Activated T-helper 2 cell treated with anti-CD3 and anti-CD28 coated beads, Interferon-gamma antibody, Interleukin-2, Interleukin-4, amounts not matched to agents 10 μg/mL and 5 μg/mL and 100 μg/mL, durations not matched to agents 14 hours and 24 hours and 36 hours (primary cell): ENCODE data around the gene MAFG. TPM values are rescaled to one million over a fixed set of nuclear protein-coding genes. Genes with fewer than 3 reads are reported as not detected.

ENCODE experiments used
- DNase-seq: peaks from one replicate; pipeline ENCODE4 v3.0.0; 2021; ENCODE audit warnings: low spot score
- H3K27ac Mint-ChIP-seq: one replicate; pipeline ENCODE4 v1.8.0; 2021; ENCODE audit warnings: mixed read lengths
- H3K27me3 Mint-ChIP-seq: one replicate; pipeline ENCODE4 v1.8.0; 2021; ENCODE audit warnings: low read depth, mixed read lengths
- H3K36me3 Mint-ChIP-seq: one replicate; pipeline ENCODE4 v1.8.0; 2021; ENCODE audit warnings: low read depth, mixed read lengths
- H3K4me1 Mint-ChIP-seq: one replicate; pipeline ENCODE4 v1.8.0; 2021; ENCODE audit warnings: low read depth, mixed read lengths
- H3K4me3 Mint-ChIP-seq: one replicate; pipeline ENCODE4 v1.8.0; 2021; ENCODE audit warnings: low read depth, mild to moderate bottlenecking, moderate library complexity, mixed read lengths
- H3K9me3 Mint-ChIP-seq: one replicate; pipeline ENCODE4 v1.8.0; 2021; ENCODE audit warnings: mixed read lengths
- intact Hi-C: fragments of 100-400 bp; cut with micrococcal nuclease; formaldehyde crosslinking; loops from one replicate; pipeline ENCODE4 v1.15.1; 2023
- total RNA-seq: library from RNA; stranded (reverse); gene quantifications from 2 replicates; pipeline ENCODE4 v1.2.3, GENCODE V29; 2022

Gene MAFG
- total RNA-seq, 1 donor from 2014 or later: 30.3 TPM

DNA sequence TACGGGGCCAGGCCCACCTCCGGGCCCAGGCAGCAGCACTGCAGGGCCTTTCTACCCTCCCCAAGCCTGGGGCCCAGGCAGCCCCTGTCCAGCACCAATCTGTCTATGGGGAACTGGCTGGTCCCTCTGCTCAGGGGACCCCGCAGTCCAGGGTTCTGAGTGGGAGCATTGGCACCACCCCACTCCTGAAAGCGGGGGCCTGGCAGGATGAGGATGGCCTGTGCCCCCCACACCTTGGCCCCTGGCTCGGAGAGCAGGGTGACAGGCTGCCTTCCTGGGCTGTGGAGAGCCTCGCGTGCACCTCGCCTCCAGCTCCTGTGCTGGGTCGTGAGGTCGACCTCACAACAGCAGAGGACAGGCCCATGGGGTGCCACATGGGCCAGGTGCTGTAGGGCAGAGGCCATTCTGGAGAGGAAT is 24.1 kb downstream of the MAFG start:
- no peak overlapping the region for H3K27ac Mint-ChIP-seq

DNA sequence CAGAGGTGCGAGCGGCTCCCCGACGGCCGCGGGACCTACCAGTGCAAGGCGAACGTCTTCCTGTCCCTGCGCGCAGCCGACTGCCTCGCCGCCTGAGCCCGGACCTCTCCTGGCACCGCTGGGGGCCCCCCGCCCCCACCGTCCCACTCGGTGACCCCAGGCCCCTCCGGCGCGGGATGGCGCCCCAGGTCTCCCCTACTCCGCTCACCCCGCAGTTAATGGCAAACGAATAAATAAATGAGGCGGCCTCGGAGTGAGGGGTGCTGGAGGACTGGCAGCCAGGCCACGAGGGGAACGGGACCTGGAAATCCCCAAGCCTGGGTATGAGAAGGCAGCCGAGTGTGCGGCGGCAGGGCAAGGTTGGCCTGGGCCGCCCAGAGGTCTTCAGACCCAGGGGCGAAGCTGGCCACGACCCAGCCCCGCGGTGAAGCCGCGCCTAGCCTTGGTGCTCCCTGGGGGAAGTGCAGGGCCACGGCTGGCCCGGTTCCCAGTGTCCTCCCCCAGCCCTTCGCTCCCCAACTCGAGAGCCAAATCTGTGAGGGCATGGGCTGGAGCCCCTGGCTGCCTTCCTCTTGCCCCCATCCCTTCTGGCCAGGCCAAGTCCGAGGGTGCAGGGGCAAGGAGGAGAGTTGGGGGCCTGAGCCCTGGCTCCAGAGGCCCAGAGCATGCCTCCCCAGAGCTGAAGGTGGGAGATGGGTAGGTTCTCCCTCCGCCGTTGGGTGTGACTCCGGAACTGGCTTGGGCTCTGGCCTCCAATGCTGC is 24.7 kb downstream of the MAFG start:
- Mint-ChIP-seq H3K9me3 (no peaks in the 10 kb centered on the region), H3K4me3 (no peak overlapping the region), H3K27me3 (peaks cover 6% of the 10 kb centered on the region), H3K4me1 (no peaks in the 10 kb centered on the region), H3K27ac (no peak overlapping the region), H3K36me3 (peaks cover 33% of the 10 kb centered on the region)
- intact Hi-C loops: no loop called here
- DNase-seq: no peak

More for the DNA sequence above, 24.1 kb downstream of the MAFG start:
- Mint-ChIP-seq H3K4me3 (no peak overlapping the region), H3K4me1 (no peaks in the 10 kb centered on the region), H3K9me3 (no peaks in the 10 kb centered on the region), H3K27me3 (peaks cover 6% of the 10 kb centered on the region), H3K36me3 (peaks cover 30% of the 10 kb centered on the region)
- intact Hi-C loops: no loop called here
- DNase-seq: no peak

DNA sequence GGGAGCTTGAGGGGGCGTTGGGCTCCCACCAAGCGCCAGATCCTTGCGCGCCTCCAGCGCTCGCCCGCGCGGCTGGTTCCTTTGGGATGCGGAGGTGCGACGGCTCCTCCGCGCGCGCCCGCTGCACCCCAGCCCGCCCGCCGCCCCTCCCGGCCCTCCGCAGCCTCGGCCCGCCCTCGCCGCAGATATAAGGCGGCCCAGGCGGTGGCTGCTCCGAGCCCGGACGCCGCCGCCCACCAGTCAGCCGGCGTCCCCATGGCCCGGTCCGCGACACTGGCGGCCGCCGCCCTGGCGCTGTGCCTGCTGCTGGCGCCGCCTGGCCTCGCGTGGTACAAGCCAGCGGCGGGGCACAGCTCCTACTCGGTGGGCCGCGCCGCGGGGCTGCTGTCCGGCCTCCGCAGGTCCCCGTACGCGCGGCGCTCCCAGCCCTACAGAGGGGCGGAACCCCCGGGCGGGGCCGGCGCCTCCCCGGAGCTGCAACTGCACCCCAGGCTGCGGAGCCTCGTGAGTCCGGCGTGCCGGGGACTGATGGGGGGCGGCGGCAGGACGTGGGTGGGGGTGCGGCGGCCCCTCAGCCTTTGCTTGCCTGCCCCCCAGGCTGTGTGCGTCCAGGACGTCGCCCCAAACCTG is 25.4 kb downstream of the MAFG start, which contains the start of gene NPB:
Gene NPB (plus strand): TSS at position 216 of the 630 bp plus-strand sequence. CDS start 40 bp downstream, at position 256.
- Mint-ChIP-seq H3K4me3 (no peak within 1 kb of the TSS), H3K36me3 (peaks cover 35% of the 10 kb centered on the region), H3K27me3 (peaks cover 6% of the 10 kb centered on the region), H3K4me1 (no peaks in the 10 kb centered on the region), H3K9me3 (no peaks in the 10 kb centered on the region), H3K27ac (no peak within 1 kb of the TSS)
- intact Hi-C loops: no loop called here
- no peak for DNase-seq

DNA sequence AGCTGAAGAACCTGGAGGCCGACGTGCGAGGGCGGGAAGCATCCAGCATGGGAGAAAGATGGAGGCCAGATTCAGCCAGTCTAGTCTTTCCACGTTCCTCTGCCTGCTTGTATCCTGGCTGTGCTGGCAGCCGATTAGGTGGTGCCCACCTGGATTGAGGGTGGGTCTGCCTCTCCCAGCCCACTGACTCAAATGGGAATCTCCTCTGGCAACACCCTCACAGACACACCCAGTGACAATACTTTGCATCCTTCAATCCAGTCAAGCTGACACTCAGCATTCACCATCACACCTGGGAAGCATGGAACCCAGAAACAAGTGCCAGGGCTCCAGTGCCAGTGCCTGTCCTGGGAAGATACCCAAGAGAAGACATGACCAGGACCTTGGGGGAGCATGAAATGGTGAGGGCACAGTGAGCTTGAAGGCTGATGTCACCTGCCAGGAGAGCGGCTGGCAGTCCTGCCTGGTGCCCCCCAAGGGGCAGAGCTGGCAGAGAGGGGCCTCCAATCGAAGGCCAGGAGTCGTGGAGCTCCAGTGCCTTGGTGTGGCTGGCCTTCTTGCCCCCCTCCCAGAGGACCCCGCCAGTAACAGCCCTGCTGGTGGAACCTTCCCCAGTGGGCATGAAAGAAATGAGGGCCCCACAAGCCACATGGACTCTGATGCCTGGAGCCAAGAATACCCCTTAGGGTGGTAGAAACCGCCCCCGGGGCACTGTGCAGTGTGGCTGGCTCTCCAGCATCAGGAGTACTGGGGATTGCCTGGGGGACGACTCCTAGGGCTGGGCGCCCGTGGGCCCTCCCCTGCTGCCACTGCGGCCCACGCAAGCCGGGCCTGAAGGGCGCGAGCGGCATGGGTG is 26.1 kb downstream of the MAFG start:
- Mint-ChIP-seq H3K4me3 (no peak overlapping the region), H3K4me1 (no peaks in the 10 kb centered on the region), H3K9me3 (no peaks in the 10 kb centered on the region), H3K36me3 (peaks cover 31% of the 10 kb centered on the region), H3K27ac (no peak overlapping the region), H3K27me3 (peaks cover 6% of the 10 kb centered on the region)
- no peak for DNase-seq
- intact Hi-C loops: no loop called here

DNA sequence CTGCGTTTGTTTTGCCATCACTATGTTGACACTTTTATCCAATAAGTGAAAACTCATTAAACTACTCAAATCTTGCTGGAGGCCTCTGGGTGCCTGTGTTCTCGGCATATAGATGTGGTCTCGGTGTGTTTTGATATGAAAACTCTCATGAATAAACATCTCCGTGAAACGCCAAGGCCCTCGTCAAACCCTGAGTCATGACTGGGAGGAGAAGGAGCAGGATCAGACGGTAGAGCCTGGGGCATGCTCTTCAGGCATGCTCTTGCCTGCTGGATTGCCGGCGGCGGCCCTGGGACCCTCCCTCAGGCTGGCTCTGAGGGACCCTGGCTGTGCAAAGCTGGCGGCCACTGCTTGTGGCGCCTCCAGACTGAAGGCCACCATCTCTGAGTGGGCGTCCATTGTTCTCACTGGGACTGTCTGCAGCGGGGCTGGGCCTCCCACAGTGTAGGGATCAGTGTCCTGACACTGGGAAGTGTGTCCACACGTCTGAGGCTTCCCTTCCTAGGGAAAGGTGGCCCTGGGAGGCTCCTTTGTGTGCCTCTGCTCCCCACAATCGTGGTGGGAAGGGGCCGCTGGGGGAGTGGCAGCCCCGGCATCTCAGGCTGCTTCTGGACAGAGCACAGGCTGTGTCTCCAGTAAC is 27.2 kb downstream of the MAFG start:
- intact Hi-C loops: no loop called here
- H3K4me3 Mint-ChIP-seq: no peak overlapping the region

DNA sequence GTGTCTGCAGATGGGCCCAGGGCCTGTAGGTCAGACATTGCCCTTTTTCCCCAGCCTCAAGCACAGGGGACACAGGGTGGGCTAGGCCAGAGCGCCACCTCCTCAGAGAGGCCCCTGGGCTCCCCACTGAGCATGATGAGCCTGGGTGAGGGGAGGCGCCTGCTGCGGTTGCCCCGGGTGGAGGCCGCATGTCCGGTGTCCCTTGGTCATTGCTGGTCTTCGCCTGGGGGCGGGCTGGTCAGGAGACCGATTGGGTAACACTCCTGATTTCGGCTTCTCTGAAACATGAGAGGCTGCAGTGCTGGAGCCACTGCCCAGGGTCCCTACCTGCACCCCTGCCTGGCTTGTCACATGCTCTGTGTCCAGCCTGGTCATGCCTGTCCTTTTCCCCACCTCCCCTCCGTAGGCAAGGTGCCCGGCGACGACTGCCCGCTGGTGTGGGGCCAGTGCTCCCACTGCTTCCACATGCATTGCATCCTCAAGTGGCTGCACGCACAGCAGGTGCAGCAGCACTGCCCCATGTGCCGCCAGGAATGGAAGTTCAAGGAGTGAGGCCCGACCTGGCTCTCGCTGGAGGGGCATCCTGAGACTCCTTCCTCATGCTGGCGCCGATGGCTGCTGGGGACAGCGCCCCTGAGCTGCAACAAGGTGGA is 27.9 kb downstream of the MAFG start:
- intact Hi-C loops: no loop called here
- no peak overlapping the region for H3K27ac Mint-ChIP-seq

More for the DNA sequence above, 27.2 kb downstream of the MAFG start:
- Mint-ChIP-seq H3K36me3 (peaks cover 32% of the 10 kb centered on the region), H3K27ac (no peak overlapping the region), H3K27me3 (peaks cover 6% of the 10 kb centered on the region), H3K4me1 (no peaks in the 10 kb centered on the region), H3K9me3 (no peaks in the 10 kb centered on the region)
- no peak for DNase-seq

DNA sequence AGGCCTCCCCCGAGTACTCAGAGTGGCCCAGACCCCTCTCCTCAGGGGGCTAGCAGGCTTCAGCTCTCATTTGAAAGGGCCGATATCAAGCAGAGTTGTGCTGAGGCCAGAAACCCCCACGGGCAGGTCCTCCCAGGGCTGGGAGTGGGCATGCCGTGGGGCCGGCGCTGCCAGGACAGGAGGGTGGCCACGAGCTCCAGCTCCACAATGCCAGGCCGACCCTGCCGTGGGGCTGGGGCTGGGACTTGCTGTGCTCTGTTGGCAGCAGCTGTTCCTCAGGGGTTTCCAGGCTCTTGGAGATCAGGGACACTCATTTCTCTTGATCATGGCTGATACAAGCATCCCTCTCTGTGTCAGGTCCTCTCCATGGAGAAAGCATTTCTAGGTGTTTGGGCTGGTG is 28.6 kb downstream of the MAFG start:
- intact Hi-C loops: no loop called here
- H3K4me3 Mint-ChIP-seq: no peak overlapping the region
- H3K36me3 Mint-ChIP-seq: peaks cover 35% of the 10 kb centered on the region
- peaks cover 6% of the 10 kb centered on the region for H3K27me3 Mint-ChIP-seq
- H3K9me3 Mint-ChIP-seq: no peaks in the 10 kb centered on the region
- no peaks in the 10 kb centered on the region for H3K4me1 Mint-ChIP-seq
- H3K27ac Mint-ChIP-seq: no peak overlapping the region
- no peak for DNase-seq

More for the DNA sequence above, 27.9 kb downstream of the MAFG start:
- H3K4me3 Mint-ChIP-seq: no peak overlapping the region
- H3K27me3 Mint-ChIP-seq: peaks cover 6% of the 10 kb centered on the region
- no peaks in the 10 kb centered on the region for H3K9me3 Mint-ChIP-seq
- no peaks in the 10 kb centered on the region for H3K4me1 Mint-ChIP-seq
- peaks cover 35% of the 10 kb centered on the region for H3K36me3 Mint-ChIP-seq
- DNase-seq: no peak

DNA sequence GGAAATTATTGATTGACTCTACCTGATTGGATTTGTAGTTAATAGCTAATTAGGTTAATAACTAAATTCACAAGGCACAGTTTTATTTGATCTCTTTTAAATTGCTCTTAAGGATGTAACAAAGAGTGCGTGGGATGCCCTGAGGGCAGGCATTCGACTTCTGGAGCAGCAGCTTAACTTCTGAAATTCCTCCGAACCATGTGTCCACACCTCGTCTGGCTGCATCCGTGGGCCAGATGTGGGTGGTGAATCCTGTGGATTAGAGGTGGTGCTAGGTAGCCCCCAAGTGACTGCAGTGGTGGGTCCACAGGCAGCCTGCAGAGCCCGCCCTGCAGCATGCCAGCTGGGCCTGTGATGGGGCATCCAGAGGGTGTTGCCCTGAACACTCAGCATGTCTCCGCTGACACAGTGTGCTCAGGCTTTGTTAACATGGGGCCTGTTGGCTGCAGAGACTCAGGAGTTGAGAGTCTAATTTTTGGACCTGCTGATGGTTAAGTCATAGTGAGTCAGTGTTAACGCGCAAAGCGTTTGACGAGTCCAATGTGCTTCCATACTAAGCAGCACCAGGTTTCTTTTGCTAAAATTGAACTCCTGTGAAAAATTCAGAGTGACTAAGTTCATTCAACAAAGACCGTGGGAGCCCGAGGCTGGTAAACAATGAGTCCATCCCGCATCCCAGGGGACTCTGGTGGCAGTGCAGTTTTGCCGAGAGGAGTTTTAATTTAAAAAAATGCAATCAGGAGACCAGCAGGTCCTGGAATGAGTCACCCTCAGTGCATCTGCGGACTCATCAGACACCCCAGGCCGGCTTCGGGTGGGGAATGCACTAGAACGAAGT is 29.3 kb downstream of the MAFG start:
- no peak overlapping the region for H3K27ac Mint-ChIP-seq

DNA sequence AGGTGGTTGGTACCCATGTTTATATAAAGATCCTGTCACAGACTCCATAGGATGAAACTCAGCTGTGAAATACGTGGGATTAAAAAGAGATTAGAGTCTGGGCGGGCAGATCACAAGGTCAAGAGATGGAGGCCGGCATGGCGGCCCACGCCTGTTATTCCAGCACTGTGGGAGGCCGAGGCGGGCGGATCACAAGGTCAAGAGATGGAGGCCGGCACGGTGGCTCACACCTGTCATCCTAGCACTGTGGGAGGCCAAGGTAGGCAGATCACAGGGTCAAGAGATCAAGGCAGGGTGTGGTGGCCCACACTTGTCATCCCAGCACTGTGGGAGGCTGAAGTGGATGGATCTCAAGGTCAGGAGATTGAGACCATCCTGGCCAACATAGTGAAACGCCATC is 32.1 kb downstream of the MAFG start:
- no peak for DNase-seq
- Mint-ChIP-seq H3K27ac (no peak overlapping the region), H3K27me3 (no peaks in the 10 kb centered on the region), H3K4me3 (no peak overlapping the region), H3K36me3 (peaks cover 33% of the 10 kb centered on the region), H3K9me3 (no peaks in the 10 kb centered on the region), H3K4me1 (peaks cover 2% of the 10 kb centered on the region)
- intact Hi-C loops: no loop called here

More for the DNA sequence above, 29.3 kb downstream of the MAFG start:
- H3K27me3 Mint-ChIP-seq: peaks cover 6% of the 10 kb centered on the region
- intact Hi-C loops: no loop called here
- no peak overlapping the region for H3K4me3 Mint-ChIP-seq
- no peak for DNase-seq
- H3K9me3 Mint-ChIP-seq: no peaks in the 10 kb centered on the region
- H3K4me1 Mint-ChIP-seq: no peaks in the 10 kb centered on the region
- peaks cover 33% of the 10 kb centered on the region for H3K36me3 Mint-ChIP-seq

DNA sequence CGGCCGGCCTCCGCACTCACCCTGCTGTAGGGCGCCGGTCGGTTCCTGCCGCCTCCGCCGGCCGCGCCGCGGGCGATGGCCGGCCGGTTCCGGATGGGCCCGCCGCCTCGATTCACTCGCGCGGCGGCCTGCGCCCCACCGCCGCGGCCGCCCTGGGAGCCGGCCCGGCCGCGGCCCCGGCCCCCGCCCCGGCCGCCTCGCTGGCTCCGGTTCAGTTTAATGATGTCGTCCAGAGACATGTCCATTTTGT is 36.3 kb downstream of the MAFG start:
- no peaks in the 10 kb centered on the region for H3K27me3 Mint-ChIP-seq
- intact Hi-C loops: loop anchor here (2.0 kb wide), 1 partner anchor 20 kb away; the partner anchor contains the start of gene ARHGDIA
- peak overlapping the region; percentile 97 for H3K4me3 Mint-ChIP-seq

DNA sequence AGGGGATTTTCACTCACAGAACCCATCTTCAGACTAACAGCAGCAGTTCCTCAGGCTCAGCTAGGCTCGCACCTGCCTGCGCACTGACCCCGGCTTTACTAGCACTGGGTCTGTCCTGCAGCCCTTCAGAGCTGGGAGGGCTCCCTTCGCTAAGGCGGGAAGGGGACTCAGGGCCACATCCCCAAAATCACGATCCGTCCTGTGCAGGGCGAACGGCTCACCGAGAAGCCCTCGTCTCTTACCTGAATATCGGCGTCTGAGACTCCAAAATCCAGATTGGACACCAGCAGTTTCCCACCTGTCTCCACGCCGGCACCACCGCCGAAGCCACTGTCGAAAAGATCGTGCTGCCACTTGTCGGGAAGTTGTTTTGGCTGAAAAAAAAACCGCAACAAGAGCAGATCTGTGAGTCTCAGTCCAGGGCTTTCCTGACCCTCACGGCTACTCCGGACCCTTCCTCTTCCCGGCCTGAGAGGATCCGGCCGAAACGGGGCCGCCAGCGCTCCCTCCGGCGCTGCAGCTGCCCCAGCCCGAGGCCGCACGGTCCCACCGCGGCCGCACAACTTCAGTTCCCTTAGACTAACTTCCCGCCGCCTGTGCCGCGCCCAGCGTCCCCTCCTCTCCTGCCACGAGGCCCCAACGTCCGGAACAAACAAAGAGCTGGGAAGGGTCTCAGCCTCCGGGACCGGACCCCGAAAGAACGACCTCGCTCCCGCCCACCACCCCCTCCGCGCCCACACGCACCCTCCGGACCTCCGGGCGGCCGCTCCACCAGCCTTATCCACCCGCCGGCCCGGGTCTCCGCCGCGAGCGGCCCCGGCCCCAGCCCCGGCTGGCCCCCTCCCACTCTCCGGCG is 36.9 kb downstream of the MAFG start:
- intact Hi-C loops: loop anchor here (2.0 kb wide), 1 partner anchor 20 kb away; the partner anchor contains the start of gene ARHGDIA
- no peaks in the 10 kb centered on the region for H3K9me3 Mint-ChIP-seq
- no peak for DNase-seq
- H3K27me3 Mint-ChIP-seq: no peaks in the 10 kb centered on the region
- H3K4me3 Mint-ChIP-seq: peak overlapping the region; percentile 88
- peaks cover 18% of the 10 kb centered on the region for H3K4me1 Mint-ChIP-seq
- H3K36me3 Mint-ChIP-seq: peaks cover 59% of the 10 kb centered on the region
- H3K27ac Mint-ChIP-seq: peak overlapping the region; percentile 92

More for the DNA sequence above, 36.3 kb downstream of the MAFG start:
- Mint-ChIP-seq H3K9me3 (no peaks in the 10 kb centered on the region), H3K4me1 (peaks cover 18% of the 10 kb centered on the region), H3K27ac (peak overlapping the region; percentile 98), H3K36me3 (peaks cover 53% of the 10 kb centered on the region)
- no peak for DNase-seq
